GM10266 (cell line): ENCODE data around the gene RIN3.

Source experiments
- DNase-seq: peaks from one replicate; pipeline ENCODE4 v3.0.0; 2012; ENCODE audit errors: extremely low spot score
- CTCF ChIP-seq: IDR thresholded peaks from 2 replicates; pipeline ENCODE4 v1.5.1; 2012; ENCODE audit warnings: mild to moderate bottlenecking, low read depth; ENCODE audit not compliant: control insufficient read depth, insufficient read depth; ENCODE audit errors: missing control alignments

RIN3 gene

GRCh38 chr14:92627707-92628215 is 114.2 kb downstream of the RIN3 start:
- TF ChIP-seq CTCF, result no peak

GRCh38 chr14:92628636-92629035 is 115.1 kb downstream of the RIN3 start:
- no peak for TF ChIP-seq CTCF
- DNase-seq, result no peak

More at GRCh38 chr14:92627707-92628215, 114.2 kb downstream of the RIN3 start:
- DNase-seq, result no peak

GRCh38 chr14:92630367-92630766 is 116.8 kb downstream of the RIN3 start:
- TF ChIP-seq CTCF, result no peak

GRCh38 chr14:92631098-92631497 is 117.5 kb downstream of the RIN3 start:
- no peak for TF ChIP-seq CTCF
- no peak for DNase-seq

More at GRCh38 chr14:92630367-92630766, 116.8 kb downstream of the RIN3 start:
- DNase-seq, result no peak

GRCh38 chr14:92632546-92633273 is 119.1 kb downstream of the RIN3 start:
- DNase-seq, result no peak
- TF ChIP-seq CTCF, result no peak

GRCh38 chr14:92633274-92633616 is 119.7 kb downstream of the RIN3 start:
- DNase-seq, result no peak
- no peak for TF ChIP-seq CTCF

- TF ChIP-seq CTCF, result no peak
- DNase-seq, result no peak
Measured at GRCh38 chr14:92633724-92634123, 120.1 kb downstream of the RIN3 start.
